GM06990 (cell line): Measurements from ENCODE around the gene DBP.

Experiments
- DNase-seq: peaks from one replicate; pipeline ENCODE4 v3.0.0-alpha.2; 2011; ENCODE audit not compliant: insufficient read length; ENCODE audit errors: extremely low read depth
- H3K27me3 ChIP-seq: replicated peaks from 2 replicates; pipeline ENCODE4 v1.6.0; 2011; ENCODE audit warnings: low read length; ENCODE audit not compliant: control insufficient read depth, insufficient read depth
- H3K36me3 ChIP-seq: 2 replicates; pipeline ENCODE4 v1.5.1; 2011; ENCODE audit warnings: low read length; ENCODE audit not compliant: control insufficient read depth, insufficient read depth
- H3K4me3 ChIP-seq: replicated peaks from 2 replicates; pipeline ENCODE4 v1.5.1; 2011; ENCODE audit warnings: low read depth, mild to moderate bottlenecking, control low read depth, low read length
- CTCF ChIP-seq: IDR thresholded peaks from 2 replicates; pipeline ENCODE4 v1.5.1; 2011; ENCODE audit warnings: low read length, control low read depth, mild to moderate bottlenecking, inconsistent platforms; ENCODE audit not compliant: insufficient read depth, poor library complexity, severe bottlenecking

The DBP gene

DNA sequence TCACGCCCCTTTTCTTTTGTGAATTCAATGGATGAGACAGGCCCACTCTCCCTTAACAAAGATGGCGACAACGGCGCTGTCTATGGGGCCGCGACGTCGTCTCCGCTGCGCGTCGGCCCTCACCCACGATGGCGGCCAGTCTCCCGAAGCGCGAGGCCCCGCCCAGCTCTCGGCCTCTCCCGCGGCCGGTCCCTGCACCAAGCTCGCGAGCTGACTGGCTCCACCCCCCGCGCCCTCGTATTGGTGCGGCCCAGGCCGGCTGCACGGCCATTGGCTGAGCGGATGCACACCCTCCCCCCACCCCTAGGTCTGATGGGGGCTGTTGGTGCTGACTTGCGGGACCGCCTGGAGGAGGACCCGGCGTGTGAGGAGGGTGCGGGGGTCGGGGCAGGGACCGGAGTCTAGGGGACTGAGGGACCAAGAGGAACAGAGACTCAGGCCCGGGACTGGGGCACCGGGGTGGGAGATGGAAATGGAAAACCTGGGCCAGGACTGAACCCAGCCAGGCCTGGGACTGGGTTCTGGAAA lies 13.0 kb downstream of the DBP start:
- no peak for TF ChIP-seq CTCF
- peak overlapping the region; percentile 71 for H3K4me3 ChIP-seq
- DNase-seq = peak; percentile 98
- H3K36me3 ChIP-seq = peaks cover 2% of the 10 kb centered on the region
- H3K27me3 ChIP-seq = no peaks in the 10 kb centered on the region

DNA sequence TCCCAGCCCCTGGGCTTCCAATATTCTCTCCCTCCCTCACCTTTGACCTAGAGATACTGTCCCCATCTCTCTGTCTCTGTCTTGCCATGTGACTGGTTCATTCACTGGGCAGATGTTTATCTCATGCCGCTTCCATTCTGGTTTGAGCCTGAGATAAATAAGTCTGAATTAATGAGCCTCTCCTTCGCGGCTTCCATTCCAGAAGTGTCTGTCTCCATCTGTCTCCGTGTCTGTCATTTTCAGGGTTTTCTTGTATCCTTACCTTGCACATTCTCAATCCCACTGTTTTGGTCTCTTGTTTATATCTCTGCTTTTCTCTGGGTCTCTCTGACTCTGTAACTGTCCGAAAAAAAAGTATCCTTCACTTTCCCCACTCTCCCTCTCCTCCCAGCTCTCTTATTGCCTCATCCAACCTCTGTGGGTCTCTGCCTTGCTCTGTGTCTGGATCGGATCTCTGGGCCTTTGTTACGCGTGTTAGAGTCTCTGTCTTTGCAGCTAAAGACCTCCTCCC lies 13.6 kb downstream of the DBP start:
- H3K4me3 ChIP-seq = peak overlapping the region; percentile 47
- TF ChIP-seq CTCF = no peak
- H3K36me3 ChIP-seq = peaks cover 2% of the 10 kb centered on the region
- no peaks in the 10 kb centered on the region for H3K27me3 ChIP-seq
- DNase-seq = no peak

DNA sequence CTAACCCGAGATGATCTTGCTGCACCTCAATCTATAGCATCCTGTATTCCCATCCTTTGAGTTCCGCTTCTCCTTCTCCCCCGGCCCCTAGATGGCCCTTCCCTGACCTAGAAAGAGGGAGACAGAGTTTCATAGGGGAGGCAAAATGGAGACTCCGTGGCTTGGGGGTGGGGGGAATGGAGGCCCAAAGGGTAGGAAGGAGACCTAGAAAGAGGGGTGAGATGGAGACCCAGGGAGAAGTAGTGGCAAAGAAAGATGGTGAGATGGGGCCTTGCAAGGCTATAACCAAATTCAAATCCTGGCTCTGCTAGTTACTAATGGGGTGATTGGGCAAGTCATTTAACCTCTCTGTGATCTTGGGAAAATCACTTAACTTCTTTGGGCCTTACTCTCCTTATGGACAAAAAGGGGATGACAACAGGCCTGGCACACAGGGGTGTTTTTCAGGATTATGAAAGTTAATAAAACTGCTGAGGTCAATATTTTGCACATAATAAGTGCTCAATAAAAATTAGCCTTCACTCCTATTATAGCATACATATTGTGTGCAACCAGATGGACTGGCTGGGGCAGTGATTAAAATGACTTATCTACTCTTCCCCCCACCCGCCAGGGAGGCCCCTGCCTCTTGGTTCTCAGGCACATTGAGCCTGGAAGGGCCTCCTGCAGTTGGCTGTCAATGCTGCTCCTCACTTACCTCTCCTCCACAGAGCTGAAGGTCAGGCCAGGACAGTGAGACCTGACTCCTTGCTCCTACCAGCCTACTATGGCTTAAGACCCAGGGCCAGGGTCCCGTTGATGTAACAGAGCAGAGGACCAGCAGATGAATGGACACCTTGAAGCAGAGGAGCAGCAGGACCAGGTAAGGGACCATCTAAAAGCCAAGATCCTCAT lies 17.2 kb downstream of the DBP start:
- DNase-seq = no peak
- peaks cover 28% of the 10 kb centered on the region for H3K36me3 ChIP-seq
- peak overlapping the region; percentile 77 for H3K4me3 ChIP-seq
- TF ChIP-seq CTCF = no peak
- H3K27me3 ChIP-seq = no peaks in the 10 kb centered on the region

DNA sequence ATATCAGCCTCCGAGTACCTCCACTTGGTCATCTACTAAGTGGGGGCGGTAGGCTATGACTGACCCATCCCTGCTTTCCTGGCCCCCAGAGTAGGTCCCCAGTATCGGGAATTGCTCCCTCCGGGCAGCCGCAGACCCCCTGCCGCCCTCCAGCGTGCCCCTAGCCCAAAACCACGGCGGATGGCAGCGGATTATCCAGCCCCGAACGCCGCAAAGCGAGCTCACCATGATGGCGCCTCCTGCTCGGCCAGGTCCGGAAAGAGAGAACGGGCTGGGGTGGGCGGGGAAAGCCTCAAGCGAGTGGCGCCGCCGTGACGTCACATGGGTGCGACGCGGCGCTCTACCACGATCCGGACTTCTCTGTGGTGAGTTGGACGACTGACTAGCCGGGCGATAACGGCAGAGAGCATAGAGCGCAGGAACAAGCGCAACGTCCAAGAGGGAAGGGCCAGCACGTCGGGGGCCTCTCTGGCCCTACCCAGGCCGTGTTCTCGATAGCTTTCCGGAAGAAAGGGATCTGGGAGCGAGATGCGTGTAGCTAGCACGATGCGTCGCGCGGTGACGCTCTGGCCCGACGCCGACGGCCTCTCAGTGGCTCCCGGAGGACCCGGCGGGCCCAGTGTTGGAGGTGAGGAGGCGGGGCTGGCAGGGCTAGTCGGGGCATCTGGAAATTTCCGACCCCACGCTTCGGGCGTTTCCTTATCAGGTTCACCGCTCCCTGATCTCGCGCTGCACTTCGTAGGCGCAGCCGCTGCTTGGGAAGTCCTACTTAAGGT lies 18.1 kb downstream of the DBP start, which contains the start of the genes RPL18 and SPHK2:
TSS of gene RPL18 (minus strand) at position 263 of the 776 bp plus-strand sequence. CDS start at position 228, 35 bp downstream.
TSS of gene SPHK2 (plus strand) at position 591 of the 776 bp plus-strand sequence. CDS start 1,009 bp downstream, outside the sequence.
- TF ChIP-seq CTCF = peak; percentile 8
- Histone ChIP-seq H3K4me3 (peak within 1 kb of the TSS; percentile 77), H3K36me3 (peaks cover 33% of the 10 kb centered on the region), H3K27me3 (no peaks in the 10 kb centered on the region)
- peak; percentile 100 for DNase-seq

GRCh38 chr19:48618278-48618915 lies 18.8 kb downstream of the DBP start:
- H3K36me3 ChIP-seq = peaks cover 35% of the 10 kb centered on the region
- no peaks in the 10 kb centered on the region for H3K27me3 ChIP-seq
- DNase-seq = no peak
- TF ChIP-seq CTCF = no peak
- peak overlapping the region; percentile 77 for H3K4me3 ChIP-seq
